ENCODE data around the gene RAP1GAP. TPM values are rescaled to one million over a fixed set of nuclear protein-coding genes. Genes with fewer than 3 reads are reported as not detected.

The RAP1GAP gene
- total and polyA plus RNA-seq, 2 of the 13 experiments (the other 11 are each of a cell fraction or from before 2014, with no cell fraction given), result 11.9 to 37.5 TPM

GRCh38 chr1:21594935-21595897 is 73.9 kb downstream of the RAP1GAP start (continued):
- TF ChIP-seq ZFP91 (CRISPR knock-in tag; IDR thresholded peaks at IDR 0.05; ENCODE audit: borderline replicate concordance), result peak; percentile 23; the same call in 1 of the 2 replicates
- 0 out of 2 replicates have a peak, but pooled peaks have one; percentile 23 for TF ChIP-seq ZNF710 (CRISPR knock-in tag; IDR thresholded peaks at IDR 0.05; ENCODE audit: borderline replicate concordance)
- 0 out of 2 replicates have a peak, but pooled peaks have one; percentile 30 for TF ChIP-seq ZNF280D (CRISPR knock-in tag; IDR thresholded peaks at IDR 0.05)
- no peak for TF ChIP-seq EHMT2 (IDR thresholded peaks at IDR 0.05; ENCODE audit: borderline replicate concordance, low read depth, low read length)
- 0 out of 2 replicates have a peak, but pooled peaks have one; percentile 15 for TF ChIP-seq ZNF501 (CRISPR knock-in tag; IDR thresholded peaks at IDR 0.05)
- no peak for TF ChIP-seq CENPT (CRISPR knock-in tag; IDR thresholded peaks at IDR 0.05; ENCODE audit: low read depth)
- TF ChIP-seq HIC2 (CRISPR knock-in tag; IDR thresholded peaks at IDR 0.05; ENCODE audit: low read depth), result no peak
- TF ChIP-seq ELF4 (CRISPR knock-in tag; IDR thresholded peaks at IDR 0.05; ENCODE audit: borderline replicate concordance), result no peak
- TF ChIP-seq STAT5B (CRISPR knock-in tag; IDR thresholded peaks at IDR 0.05), result no peak
- no peak for TF ChIP-seq MEIS1 (CRISPR knock-in tag; IDR thresholded peaks at IDR 0.05; ENCODE audit: borderline replicate concordance)
- TF ChIP-seq ZBTB21 (CRISPR knock-in tag; IDR thresholded peaks at IDR 0.05), result no peak
- peak; percentile 54; the same call in 1 of the 2 replicates for TF ChIP-seq NR2C2 (CRISPR knock-in tag; IDR thresholded peaks at IDR 0.05; ENCODE audit: borderline replicate concordance)
- TF ChIP-seq ATF7 (IDR thresholded peaks at IDR 0.05), result no peak
- TF ChIP-seq ATF7 (CRISPR knock-in tag; IDR thresholded peaks at IDR 0.05), result no peak
- no peak for TF ChIP-seq ZNF143 (CRISPR knock-in tag; IDR thresholded peaks at IDR 0.05)
- no peak for TF ChIP-seq ZNF652 (CRISPR knock-in tag; IDR thresholded peaks at IDR 0.05; ENCODE audit: borderline replicate concordance, low read depth)
- TF ChIP-seq ZSCAN25 (CRISPR knock-in tag; IDR thresholded peaks at IDR 0.05), result peak; percentile 95
- TF ChIP-seq ISL2 (CRISPR knock-in tag; IDR thresholded peaks at IDR 0.05), result no peak
- no peak for TF ChIP-seq DNMT1 (CRISPR knock-in tag; IDR thresholded peaks at IDR 0.05)
- TF ChIP-seq ZNF510 (CRISPR knock-in tag; IDR thresholded peaks at IDR 0.05; ENCODE audit: low read depth), result no peak
- no peak for TF ChIP-seq HHEX (CRISPR knock-in tag; IDR thresholded peaks at IDR 0.05)

Data from HepG2 (cell line).